HEK293T (cell line): Measurements from ENCODE around the gene PROS1.

Source experiments
- ARNT ChIP-seq: fragments of 450-650 bp; IDR thresholded peaks from 2 replicates; pipeline ENCODE4 v1.6.1; 2017; ENCODE audit warnings: mild to moderate bottlenecking
- BHLHE40 ChIP-seq: fragments of 450-650 bp; IDR thresholded peaks from 2 replicates; pipeline ENCODE4 v1.6.1; 2016; ENCODE audit warnings: mild to moderate bottlenecking, moderate library complexity, borderline replicate concordance
- CTBP1 ChIP-seq: fragments of 450-650 bp; IDR thresholded peaks from 2 replicates; pipeline ENCODE4 v1.6.1; 2016; ENCODE audit warnings: borderline replicate concordance
- FOXA1 ChIP-seq: fragments of 450-650 bp; IDR thresholded peaks from 2 replicates; pipeline ENCODE4 v1.6.1; 2016; ENCODE audit warnings: mild to moderate bottlenecking
- FOXM1 ChIP-seq: fragments of 450-650 bp; IDR thresholded peaks from 2 replicates; pipeline ENCODE4 v1.6.1; 2017; ENCODE audit warnings: mild to moderate bottlenecking, borderline replicate concordance
- HDGF ChIP-seq: fragments of 450-650 bp; IDR thresholded peaks from 2 replicates; pipeline ENCODE4 v1.6.1; 2017; ENCODE audit warnings: antibody characterized with exemption, borderline replicate concordance
- L3MBTL2 ChIP-seq: fragments of 450-650 bp; conservative IDR thresholded peaks from 2 replicates; pipeline ENCODE4 v1.6.1; 2016; ENCODE audit warnings: mild to moderate bottlenecking
- SP1 ChIP-seq: fragments of 450-650 bp; IDR thresholded peaks from 2 replicates; pipeline ENCODE4 v1.6.1; 2017
- SUZ12 ChIP-seq: fragments of 450-650 bp; IDR thresholded peaks from 2 replicates; pipeline ENCODE4 v1.6.1; 2016; ENCODE audit warnings: mild to moderate bottlenecking
- TF ChIP-seq, protein P1 (sequence below): fragments of 450-650 bp; IDR thresholded peaks from 2 replicates; pipeline ENCODE4 v1.6.1; 2016

DNA sequence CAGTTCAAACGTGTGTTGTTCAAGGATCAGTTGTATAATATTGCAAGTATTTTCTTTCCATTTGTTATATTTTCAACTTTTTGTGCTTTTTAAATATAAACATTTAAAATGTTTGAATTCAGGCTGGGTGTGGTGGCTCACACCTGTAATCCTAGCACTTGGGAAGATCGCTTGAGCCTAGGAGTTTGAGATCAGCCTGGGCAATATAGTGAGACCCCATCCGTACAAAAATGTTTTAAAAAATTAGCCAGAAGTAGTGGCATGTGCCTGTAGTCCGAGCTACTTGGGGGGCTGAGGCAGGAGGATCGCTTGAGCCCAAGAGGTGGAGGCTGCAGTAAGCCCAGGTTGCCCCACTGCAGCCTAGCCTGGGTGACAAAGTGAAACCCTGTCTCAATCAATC is 10.9 kb upstream of the PROS1 start:
- no peak for TF ChIP-seq L3MBTL2
- TF ChIP-seq BHLHE40 = no peak
- no peak for TF ChIP-seq FOXA1
- TF ChIP-seq ARNT = no peak
- TF ChIP-seq SP1 = no peak
- no peak for TF ChIP-seq HDGF
- TF ChIP-seq FOXM1 = no peak
- TF ChIP-seq CTBP1 = no peak
- TF ChIP-seq, protein P1, sequence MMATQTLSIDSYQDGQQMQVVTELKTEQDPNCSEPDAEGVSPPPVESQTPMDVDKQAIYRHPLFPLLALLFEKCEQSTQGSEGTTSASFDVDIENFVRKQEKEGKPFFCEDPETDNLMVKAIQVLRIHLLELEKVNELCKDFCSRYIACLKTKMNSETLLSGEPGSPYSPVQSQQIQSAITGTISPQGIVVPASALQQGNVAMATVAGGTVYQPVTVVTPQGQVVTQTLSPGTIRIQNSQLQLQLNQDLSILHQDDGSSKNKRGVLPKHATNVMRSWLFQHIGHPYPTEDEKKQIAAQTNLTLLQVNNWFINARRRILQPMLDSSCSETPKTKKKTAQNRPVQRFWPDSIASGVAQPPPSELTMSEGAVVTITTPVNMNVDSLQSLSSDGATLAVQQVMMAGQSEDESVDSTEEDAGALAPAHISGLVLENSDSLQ = peak; percentile 44; the same call in 1 of the 2 replicates
- TF ChIP-seq SUZ12 = no peak
